ENCODE results near the gene DHX29. TPM values are rescaled to one million over a fixed set of nuclear protein-coding genes. Genes with fewer than 3 reads are reported as not detected.
A peak's percentile ranks its signal among the peaks of the same experiment; 100 is the strongest.

Gene DHX29
- total RNA-seq, 1 experiment from 2014 or later = 27.6 TPM

DNA sequence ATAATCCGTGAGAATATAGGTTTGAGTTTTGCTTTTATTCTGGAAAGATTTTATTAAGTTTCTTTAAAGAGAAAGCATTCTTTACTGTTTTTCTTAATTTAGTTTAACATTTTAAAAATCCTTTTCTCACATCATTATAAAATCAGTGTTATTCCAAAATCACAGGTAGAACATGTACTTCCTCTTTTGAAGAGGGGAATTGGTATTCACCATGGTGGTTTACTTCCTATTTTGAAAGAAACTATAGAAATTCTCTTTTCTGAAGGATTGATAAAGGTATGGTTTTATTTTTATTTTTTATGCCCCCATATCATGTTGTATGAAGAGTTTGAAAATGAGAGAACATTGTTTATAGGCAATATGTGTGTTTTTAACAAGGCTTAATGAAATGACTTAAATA is 43.3 kb upstream of the DHX29 start:
- Histone ChIP-seq H3K4me1 (no peaks in the 10 kb centered on the region), H3K27me3 (replicated peaks; ENCODE audit: control insufficient read depth, insufficient read depth, low read length) (no peaks in the 10 kb centered on the region), H3K4me3 (ENCODE audit: low read depth, low read length) (no peak overlapping the region), H3K36me3 (ENCODE audit: control insufficient read depth, insufficient read depth, low read length) (no peaks in the 10 kb centered on the region; the same call in 1 of the 2 replicates), H3K9me3 (no peaks in the 10 kb centered on the region)
- no peaks in the 10 kb centered on the region for H3K4me1 Mint-ChIP-seq (ENCODE audit: low read depth, unreplicated experiment)
- no peaks in the 10 kb centered on the region for H3K9me3 Mint-ChIP-seq (ENCODE audit: unreplicated experiment)
- peaks cover 81% of the 10 kb centered on the region for H3K36me3 Mint-ChIP-seq (ENCODE audit: insufficient read depth, unreplicated experiment)
- no peak for DNase-seq
- H3K27ac Mint-ChIP-seq (ENCODE audit: unreplicated experiment) = no peak overlapping the region
- H3K4me3 Mint-ChIP-seq (ENCODE audit: unreplicated experiment) = no peak overlapping the region
- ChIA-PET POLR2A (no interaction called here), CTCF (no interaction called here)
- H3K27me3 Mint-ChIP-seq (ENCODE audit: insufficient read depth, unreplicated experiment) = no peaks in the 10 kb centered on the region
- intact Hi-C loops (cut with micrococcal nuclease; ENCODE audit: unreplicated experiment) = no loop called here
- TF ChIP-seq, protein P1, sequence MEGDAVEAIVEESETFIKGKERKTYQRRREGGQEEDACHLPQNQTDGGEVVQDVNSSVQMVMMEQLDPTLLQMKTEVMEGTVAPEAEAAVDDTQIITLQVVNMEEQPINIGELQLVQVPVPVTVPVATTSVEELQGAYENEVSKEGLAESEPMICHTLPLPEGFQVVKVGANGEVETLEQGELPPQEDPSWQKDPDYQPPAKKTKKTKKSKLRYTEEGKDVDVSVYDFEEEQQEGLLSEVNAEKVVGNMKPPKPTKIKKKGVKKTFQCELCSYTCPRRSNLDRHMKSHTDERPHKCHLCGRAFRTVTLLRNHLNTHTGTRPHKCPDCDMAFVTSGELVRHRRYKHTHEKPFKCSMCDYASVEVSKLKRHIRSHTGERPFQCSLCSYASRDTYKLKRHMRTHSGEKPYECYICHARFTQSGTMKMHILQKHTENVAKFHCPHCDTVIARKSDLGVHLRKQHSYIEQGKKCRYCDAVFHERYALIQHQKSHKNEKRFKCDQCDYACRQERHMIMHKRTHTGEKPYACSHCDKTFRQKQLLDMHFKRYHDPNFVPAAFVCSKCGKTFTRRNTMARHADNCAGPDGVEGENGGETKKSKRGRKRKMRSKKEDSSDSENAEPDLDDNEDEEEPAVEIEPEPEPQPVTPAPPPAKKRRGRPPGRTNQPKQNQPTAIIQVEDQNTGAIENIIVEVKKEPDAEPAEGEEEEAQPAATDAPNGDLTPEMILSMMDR (IDR thresholded peaks at IDR 0.05; ENCODE audit: insufficient read depth in 1 of 2, low read depth in 1 of 2, low read length in 1 of 2, severe bottlenecking in 1 of 2, unreplicated experiment in 1 of 2) = no peak
- no TSS peak for BruUV-seq (replicated peaks)

DNA sequence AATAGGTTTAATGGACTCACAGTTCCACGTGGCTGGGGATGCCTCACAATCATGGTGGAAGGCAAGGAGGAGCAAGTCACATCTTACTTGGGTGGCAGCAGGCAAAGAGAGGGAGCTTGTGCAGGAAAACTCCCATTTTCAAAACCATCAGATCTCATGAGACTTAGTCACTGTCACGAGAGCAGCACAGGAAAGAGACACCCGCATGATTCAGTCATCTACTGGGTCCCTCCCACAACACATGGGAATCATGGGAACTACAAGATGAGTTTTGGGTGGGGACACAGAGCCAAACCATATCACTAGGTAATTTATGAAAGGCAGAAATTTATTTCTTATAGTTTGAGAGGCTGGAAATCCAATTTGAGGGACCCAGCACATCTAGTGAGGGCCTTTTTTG is 40.3 kb upstream of the DHX29 start:
- Histone ChIP-seq H3K9me3 (no peaks in the 10 kb centered on the region), H3K36me3 (ENCODE audit: control insufficient read depth, insufficient read depth, low read length) (no peaks in the 10 kb centered on the region), H3K4me1 (no peaks in the 10 kb centered on the region), H3K27me3 (replicated peaks; ENCODE audit: control insufficient read depth, insufficient read depth, low read length) (no peaks in the 10 kb centered on the region), H3K4me3 (ENCODE audit: low read depth, low read length) (no peak overlapping the region)
- TF ChIP-seq, protein P1 (IDR thresholded peaks at IDR 0.05; ENCODE audit: insufficient read depth in 1 of 2, low read depth in 1 of 2, low read length in 1 of 2, severe bottlenecking in 1 of 2, unreplicated experiment in 1 of 2) = no peak
- H3K9me3 Mint-ChIP-seq (ENCODE audit: unreplicated experiment) = no peaks in the 10 kb centered on the region
- H3K4me1 Mint-ChIP-seq (ENCODE audit: low read depth, unreplicated experiment) = no peaks in the 10 kb centered on the region
- H3K4me3 Mint-ChIP-seq (ENCODE audit: unreplicated experiment) = no peak overlapping the region
- no peak for DNase-seq
- BruUV-seq (replicated peaks) = no TSS peak
- ChIA-PET CTCF (no interaction called here), POLR2A (no interaction called here)
- H3K27ac Mint-ChIP-seq (ENCODE audit: unreplicated experiment) = peak overlapping the region; percentile 38
- peaks cover 75% of the 10 kb centered on the region for H3K36me3 Mint-ChIP-seq (ENCODE audit: insufficient read depth, unreplicated experiment)
- H3K27me3 Mint-ChIP-seq (ENCODE audit: insufficient read depth, unreplicated experiment) = no peaks in the 10 kb centered on the region
- intact Hi-C loops (cut with micrococcal nuclease; ENCODE audit: unreplicated experiment) = no loop called here

DNA sequence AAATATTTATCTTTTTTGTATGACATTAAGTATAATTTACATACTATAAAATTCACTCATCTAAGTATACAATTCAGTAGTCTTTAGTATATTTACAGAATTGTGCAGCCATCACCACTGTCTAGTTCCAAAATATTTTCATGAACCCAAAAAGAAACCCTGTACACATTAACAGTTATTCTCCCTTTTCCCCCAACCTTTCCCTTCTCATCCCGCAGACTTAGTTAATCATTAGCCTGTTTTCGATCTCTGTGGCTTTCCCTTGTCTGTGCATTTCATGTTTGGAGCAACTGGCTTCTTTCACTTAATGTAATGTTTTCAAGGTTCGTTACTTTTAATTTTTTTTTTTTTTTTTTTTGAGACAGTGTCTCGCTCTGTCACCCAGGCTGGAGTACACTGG is 37.8 kb upstream of the DHX29 start:
- H3K9me3 ChIP-seq = no peaks in the 10 kb centered on the region
- POLR2A ChIA-PET = no interaction called here
- CTCF ChIA-PET = interaction anchor here (0.7 kb wide), 1 partner anchor 38 kb away, joined by 6 read pairs; the partner anchor contains the start of gene MTREX
- TF ChIP-seq, protein P1 (IDR thresholded peaks at IDR 0.05; ENCODE audit: insufficient read depth in 1 of 2, low read depth in 1 of 2, low read length in 1 of 2, severe bottlenecking in 1 of 2, unreplicated experiment in 1 of 2) = no peak
- no peak overlapping the region for H3K4me3 ChIP-seq (ENCODE audit: low read depth, low read length)
- no peaks in the 10 kb centered on the region for H3K36me3 ChIP-seq (ENCODE audit: control insufficient read depth, insufficient read depth, low read length)
- DNase-seq = no peak
- BruUV-seq (replicated peaks) = no TSS peak
- H3K27me3 ChIP-seq (replicated peaks; ENCODE audit: control insufficient read depth, insufficient read depth, low read length) = no peaks in the 10 kb centered on the region
- Mint-ChIP-seq H3K27ac (ENCODE audit: unreplicated experiment) (no peak overlapping the region), H3K9me3 (ENCODE audit: unreplicated experiment) (no peaks in the 10 kb centered on the region), H3K4me1 (ENCODE audit: low read depth, unreplicated experiment) (no peaks in the 10 kb centered on the region), H3K4me3 (ENCODE audit: unreplicated experiment) (no peak overlapping the region), H3K36me3 (ENCODE audit: insufficient read depth, unreplicated experiment) (peaks cover 75% of the 10 kb centered on the region), H3K27me3 (ENCODE audit: insufficient read depth, unreplicated experiment) (no peaks in the 10 kb centered on the region)
- H3K4me1 ChIP-seq = no peaks in the 10 kb centered on the region
- intact Hi-C loops (cut with micrococcal nuclease; ENCODE audit: unreplicated experiment) = no loop called here
